HCT116 (cell line): ENCODE results near the gene PHF21B. TPM values are rescaled to one million over a fixed set of nuclear protein-coding genes. Genes with fewer than 3 reads are reported as not detected.

Experiments
- ATAC-seq: fragments of 200-7000 bp; cut with Tn5 transposase; 2 replicates; pipeline ENCODE4 v1.9.1; 2020; ENCODE audit warnings: mild to moderate bottlenecking, moderate library complexity
- BruUV-seq: library from RNA; stranded (reverse); fragments of 400-500 nt; replicated peaks from 2 replicates; lab custom pipeline; 2021; lab: Mats Ljungman, UMichigan
- CTCF ChIA-PET: fragments of 300-600 bp; sonication (Branson Sonifier 250); formaldehyde crosslinking; loops from one replicate; lab custom pipeline; 2021; ENCODE audit warnings: antibody characterized with exemption; lab: Charles Lee
- POLR2A ChIA-PET: fragments of 300-600, 350-600 bp; sonication (Branson Sonifier 250); formaldehyde crosslinking; loops from one replicate; lab custom pipeline; 2021; ENCODE audit warnings: antibody characterized with exemption; lab: Charles Lee
- RAD21 ChIA-PET, 2 experiments: fragments of 300-600 bp; sonication (Branson Sonifier 250); formaldehyde crosslinking; loops; one replicate each; lab custom pipeline; 2023; ENCODE audit warnings: low total read pairs in 2 of 2; ENCODE audit not compliant: uncharacterized antibody in 2 of 2, unreplicated experiment in 2 of 2, low non-redundant PET in 1 of 2; lab: Charles Lee
- DNase-seq: peaks from one replicate; pipeline ENCODE4 v3.0.0-alpha.2; 2010; ENCODE audit warnings: low read depth, low spot score
- H2AFZ ChIP-seq: fragments of 200-600 bp; shearing (Covaris generic), sonication (generic); 2 replicates; pipeline ENCODE4 v1.6.1; 2017; ENCODE audit warnings: low read depth, mixed run types, mixed read lengths, antibody characterized with exemption, low read length; ENCODE audit not compliant: poor library complexity, severe bottlenecking
- H3K27ac ChIP-seq: 2 replicates; pipeline ENCODE4 v1.5.1; 2012; ENCODE audit warnings: low read depth, low read length
- H3K27me3 ChIP-seq: fragments of 200-600 bp; sonication (generic); 2 replicates; pipeline ENCODE4 v1.6.1; 2016; ENCODE audit warnings: mixed run types, low read length, mixed read lengths; ENCODE audit not compliant: insufficient read depth
- H3K36me3 ChIP-seq, 2 experiments: fragments of 200-500 bp in 1 of 2; fragments of 200-600 bp in 1 of 2; sonication (Bioruptor generic) in 1 of 2; sonication (generic) in 1 of 2; 2 replicates each; pipeline versions ENCODE4 v1.5.1 to v1.6.1; 2014 to 2016; ENCODE audit warnings: low read length in 2 of 2, inconsistent platforms in 1 of 2, mixed read lengths in 1 of 2, mixed run types in 1 of 2; ENCODE audit not compliant: insufficient read depth in 2 of 2, control insufficient read depth in 1 of 2
- H3K4me1 ChIP-seq, 2 experiments: fragments of 200-600 bp in 1 of 2; sonication (generic) in 1 of 2; 2 replicates each; pipeline versions ENCODE4 v1.5.1 to v1.6.1; 2012 to 2017; ENCODE audit warnings: low read length in 2 of 2, inconsistent platforms in 1 of 2, mild to moderate bottlenecking in 1 of 2, mixed read lengths in 1 of 2, mixed run types in 1 of 2, moderate library complexity in 1 of 2; ENCODE audit not compliant: insufficient read depth in 2 of 2, control insufficient read depth in 1 of 2
- H3K4me2 ChIP-seq: fragments of 200-600 bp; sonication (generic); 2 replicates; pipeline ENCODE4 v1.6.1; 2017; ENCODE audit warnings: mixed run types, low read length, mixed read lengths
- H3K4me3 ChIP-seq, 2 experiments: fragments of 200-600 bp in 1 of 2; sonication (generic) in 1 of 2; replicated peaks in 1 of 2; 2 replicates each; pipeline ENCODE4 v1.5.1; 2011 to 2016; ENCODE audit warnings: low read length in 2 of 2, control low read depth in 1 of 2, low read depth in 1 of 2, mild to moderate bottlenecking in 1 of 2, mixed read lengths in 1 of 2, mixed run types in 1 of 2
- H3K79me2 ChIP-seq: fragments of 200-600 bp; sonication (generic); 2 replicates; pipeline ENCODE4 v1.6.1; 2017; ENCODE audit warnings: mild to moderate bottlenecking, mixed run types, low read length, moderate library complexity, mixed read lengths; ENCODE audit not compliant: insufficient read depth
- H3K9ac ChIP-seq: fragments of 200-600 bp; sonication (generic); 2 replicates; pipeline ENCODE4 v1.6.1; 2016; ENCODE audit warnings: low read length, mixed read lengths
- H3K9me2 ChIP-seq: fragments of 200-600 bp; sonication (generic), shearing (Covaris generic); 2 replicates; pipeline ENCODE4 v1.6.1; 2017; ENCODE audit warnings: mixed run types, mild to moderate bottlenecking, moderate library complexity; ENCODE audit not compliant: insufficient read depth
- H3K9me3 ChIP-seq, 2 experiments: fragments of 200-500 bp in 1 of 2; fragments of 200-600 bp in 1 of 2; sonication (Bioruptor generic) in 1 of 2; sonication (generic) in 1 of 2; 2 replicates each; pipeline ENCODE4 v1.6.1; 2014 to 2017; ENCODE audit warnings: low read length in 2 of 2, mixed read lengths in 2 of 2, inconsistent platforms in 1 of 2, low read depth in 1 of 2, mild to moderate bottlenecking in 1 of 2, mixed run types in 1 of 2, moderate library complexity in 1 of 2; ENCODE audit not compliant: control insufficient read depth in 1 of 2, insufficient read depth in 1 of 2
- H4K20me1 ChIP-seq: fragments of 200-600 bp; sonication (generic), shearing (Covaris generic); 2 replicates; pipeline ENCODE4 v1.6.1; 2017; ENCODE audit warnings: mixed run types, mild to moderate bottlenecking, moderate library complexity; ENCODE audit not compliant: insufficient read depth
- CTCF ChIP-seq, 3 experiments: fragments of 200-600 bp in 1 of 3; sonication (generic) in 1 of 3; IDR thresholded peaks in 2 of 3; conservative IDR thresholded peaks in 1 of 3; 2 replicates each; pipeline ENCODE4 v1.5.1; 2012 to 2017; ENCODE audit warnings: low read depth in 2 of 3, low read length in 2 of 3, antibody characterized with exemption in 1 of 3, borderline replicate concordance in 1 of 3, control low read depth in 1 of 3, mild to moderate bottlenecking in 1 of 3, mixed read lengths in 1 of 3, mixed run types in 1 of 3, moderate library complexity in 1 of 3; ENCODE audit not compliant: insufficient read depth in 1 of 3
- ELF1 ChIP-seq: IDR thresholded peaks from 2 replicates; pipeline ENCODE4 v1.6.1; 2012; ENCODE audit warnings: low read depth, borderline replicate concordance
- EZH2 ChIP-seq: fragments of 200-600 bp; sonication (generic); IDR thresholded peaks from 2 replicates; pipeline ENCODE4 v1.6.1; 2017; ENCODE audit warnings: antibody characterized with exemption, mixed run types
- JUND ChIP-seq: IDR thresholded peaks from 2 replicates; pipeline ENCODE4 v1.6.1; 2012
- MAX ChIP-seq: IDR thresholded peaks from 2 replicates; pipeline ENCODE4 v1.6.1; 2012
- POLR2AphosphoS5 ChIP-seq: IDR thresholded peaks from 2 replicates; pipeline ENCODE4 v1.6.1; 2011; ENCODE audit warnings: mild to moderate bottlenecking, low read depth, low read length, moderate library complexity
- intact Hi-C: fragments of 100-400 bp; cut with micrococcal nuclease; formaldehyde crosslinking; loops from 2 replicates; pipeline ENCODE4 v1.10.0; 2022
- total RNA-seq: library from RNA; stranded (reverse); gene quantifications from one replicate; pipeline ENCODE4 v1.2.1, GENCODE V29; 2021; ENCODE audit not compliant: unreplicated experiment

PHF21B gene
- total RNA-seq, 1 experiment from 2014 or later, result not detected

DNA sequence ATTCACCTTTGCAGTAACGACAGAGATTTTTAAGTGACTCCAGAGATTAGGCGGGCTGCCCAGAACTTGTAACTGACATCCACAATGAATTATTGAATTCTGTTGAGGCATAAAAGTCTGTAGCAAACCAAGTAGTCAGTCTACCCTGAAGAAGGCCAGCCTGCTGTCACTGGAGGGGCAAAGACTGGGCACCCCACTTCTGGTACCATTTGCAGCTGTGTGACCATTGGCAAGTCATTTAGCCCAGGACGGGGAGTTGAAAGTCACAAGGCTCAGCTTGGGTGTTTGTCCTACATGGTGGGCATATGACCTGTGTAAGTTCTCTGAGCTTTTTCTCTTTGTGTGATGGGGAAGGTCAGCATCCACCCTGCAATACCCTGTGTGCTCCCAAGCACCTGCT, 138.0 kb downstream of the PHF21B start:
- H3K4me2 ChIP-seq, result no peak overlapping the region
- RAD21 ChIA-PET, result no interaction called here
- POLR2A ChIA-PET, result no interaction called here
- no peaks in the 10 kb centered on the region for H3K36me3 ChIP-seq
- H3K79me2 ChIP-seq, result no peaks in the 10 kb centered on the region
- H3K27me3 ChIP-seq, result no peaks in the 10 kb centered on the region
- H3K4me1 ChIP-seq, result peaks cover 7 to 17% of the 10 kb centered on the region in 2 experiments
- no peak overlapping the region for H3K4me3 ChIP-seq
- no peaks in the 10 kb centered on the region for H3K9me2 ChIP-seq
- H3K27ac ChIP-seq, result no peak overlapping the region
- no peak overlapping the region for H3K9ac ChIP-seq
- peaks cover 8 to 11% of the 10 kb centered on the region in 2 experiments; a peak in 2 of 4 replicates for H3K9me3 ChIP-seq
- H4K20me1 ChIP-seq, result no peaks in the 10 kb centered on the region
- no peak for DNase-seq
- BruUV-seq, result no TSS peak
- no peak overlapping the region for H2AFZ ChIP-seq
- CTCF ChIA-PET, result no interaction called here
- no peak for ATAC-seq
- intact Hi-C loops, result no loop called here
- TF ChIP-seq JUND (no peak), MAX (no peak), ELF1 (no peak), CTCF (IDR thresholded peaks at IDR 0.05 in 2 of 3, conservative IDR thresholded peaks at IDR 0.05 in 1 of 3; ENCODE audit: borderline replicate concordance in 1 of 3, insufficient read depth in 1 of 3, low read depth in 2 of 3, low read length in 2 of 3) (no peak), EZH2 (no peak)

- Histone ChIP-seq H3K9me2 (no peaks in the 10 kb centered on the region), H3K4me3 (no peak overlapping the region), H3K27me3 (no peaks in the 10 kb centered on the region), H4K20me1 (no peaks in the 10 kb centered on the region), H3K36me3 (no peaks in the 10 kb centered on the region), H3K9ac (no peak overlapping the region), H3K27ac (peak overlapping the region; percentile 13), H3K4me1 (peaks cover 7 to 18% of the 10 kb centered on the region in 2 experiments), H3K79me2 (no peaks in the 10 kb centered on the region), H3K9me3 (peaks cover 8 to 11% of the 10 kb centered on the region in 2 experiments; a peak in 2 of 4 replicates), H2AFZ (no peak overlapping the region), H3K4me2 (peak overlapping the region; percentile 19; the same call in 1 of the 2 replicates)
- ChIA-PET CTCF (no interaction called here), RAD21 (no interaction called here), POLR2A (interaction anchor here (0.9 kb wide), 1 partner anchor 567 kb away, joined by 3 read pairs; no protein-coding TSS in a partner anchor)
- intact Hi-C loops, result no loop called here
- ATAC-seq (peak; percentile 53), DNase-seq (peak; percentile 19)
- TF ChIP-seq POLR2AphosphoS5, result no peak
- peak; percentile 49 for TF ChIP-seq MAX
- BruUV-seq, result no TSS peak
These were observed 139.8 kb downstream of the PHF21B start for GRCh38 chr22:44870021-44870420.
